AG09319 (cell line): ENCODE data around the gene MNT.

Source experiments
- DNase-seq: peaks from one replicate; pipeline ENCODE4 v3.0.0-alpha.2; 2010; ENCODE audit warnings: low read depth; ENCODE audit errors: extremely low read depth
- TF ChIP-seq, protein P1 (sequence below): IDR thresholded peaks from 2 replicates; pipeline ENCODE4 v1.5.1; 2011; ENCODE audit warnings: low read depth, mild to moderate bottlenecking, inconsistent platforms, low read length, moderate library complexity

The MNT gene

GRCh38 chr17:2388683-2389055, 12.2 kb downstream of the MNT start:
- TF ChIP-seq, protein P1, sequence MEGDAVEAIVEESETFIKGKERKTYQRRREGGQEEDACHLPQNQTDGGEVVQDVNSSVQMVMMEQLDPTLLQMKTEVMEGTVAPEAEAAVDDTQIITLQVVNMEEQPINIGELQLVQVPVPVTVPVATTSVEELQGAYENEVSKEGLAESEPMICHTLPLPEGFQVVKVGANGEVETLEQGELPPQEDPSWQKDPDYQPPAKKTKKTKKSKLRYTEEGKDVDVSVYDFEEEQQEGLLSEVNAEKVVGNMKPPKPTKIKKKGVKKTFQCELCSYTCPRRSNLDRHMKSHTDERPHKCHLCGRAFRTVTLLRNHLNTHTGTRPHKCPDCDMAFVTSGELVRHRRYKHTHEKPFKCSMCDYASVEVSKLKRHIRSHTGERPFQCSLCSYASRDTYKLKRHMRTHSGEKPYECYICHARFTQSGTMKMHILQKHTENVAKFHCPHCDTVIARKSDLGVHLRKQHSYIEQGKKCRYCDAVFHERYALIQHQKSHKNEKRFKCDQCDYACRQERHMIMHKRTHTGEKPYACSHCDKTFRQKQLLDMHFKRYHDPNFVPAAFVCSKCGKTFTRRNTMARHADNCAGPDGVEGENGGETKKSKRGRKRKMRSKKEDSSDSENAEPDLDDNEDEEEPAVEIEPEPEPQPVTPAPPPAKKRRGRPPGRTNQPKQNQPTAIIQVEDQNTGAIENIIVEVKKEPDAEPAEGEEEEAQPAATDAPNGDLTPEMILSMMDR, result no peak
- DNase-seq, result no peak

GRCh38 chr17:2388020-2388682, 12.7 kb downstream of the MNT start:
- no peak for DNase-seq
- TF ChIP-seq, protein P1, result no peak

GRCh38 chr17:2387086-2388019, 13.5 kb downstream of the MNT start:
- TF ChIP-seq, protein P1, result no peak
- DNase-seq, result no peak

DNA sequence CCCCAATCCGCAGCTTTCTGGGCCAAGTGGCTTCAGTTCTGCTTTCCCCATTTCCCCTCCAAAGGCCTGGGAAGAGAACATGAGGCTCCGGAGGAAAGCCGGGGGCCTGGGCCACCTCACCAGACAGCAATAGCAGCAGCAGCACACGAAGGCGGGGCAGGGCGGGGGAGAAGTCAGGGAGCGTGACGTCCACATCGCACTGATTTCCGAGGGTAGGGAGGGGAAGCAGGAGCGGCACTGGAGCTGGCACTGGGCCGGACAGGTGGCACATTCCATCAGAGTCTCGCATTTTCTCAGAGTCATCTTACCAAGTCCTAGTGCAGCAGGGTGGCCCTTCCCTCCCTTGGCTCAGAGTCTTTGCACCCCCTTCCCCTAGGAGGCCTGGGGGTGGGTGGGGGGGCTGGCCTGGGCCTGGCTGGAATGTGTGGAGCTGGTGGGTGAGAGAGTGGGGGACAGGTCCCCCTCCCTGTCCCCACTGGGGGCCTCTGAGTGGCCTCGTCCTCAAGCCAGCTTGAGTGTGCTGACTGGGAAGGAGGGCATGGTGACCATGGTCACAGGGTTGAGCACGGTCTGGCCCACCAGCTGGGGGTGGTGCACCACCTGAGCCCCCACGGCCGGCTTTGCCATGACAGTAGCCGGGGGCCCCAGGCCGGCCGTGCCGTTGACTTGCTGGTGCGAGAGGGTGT, 14.3 kb downstream of the MNT start:
- TF ChIP-seq, protein P1, result no peak
- no peak for DNase-seq

GRCh38 chr17:2385240-2386210, 15.3 kb downstream of the MNT start:
- no peak for DNase-seq

GRCh38 chr17:2384439-2385127, 16.3 kb downstream of the MNT start:
- no peak for DNase-seq
- TF ChIP-seq, protein P1, result no peak

More at GRCh38 chr17:2385240-2386210, 15.3 kb downstream of the MNT start:
- TF ChIP-seq, protein P1, result no peak
